HepG2 (cell line): Measurements from ENCODE around the gene GALNT1. TPM values are rescaled to one million over a fixed set of nuclear protein-coding genes. Genes with fewer than 3 reads are reported as not detected.

Experiments used
- ATAC-seq: fragments of 200-7000 bp; cut with Tn5 transposase; 3 replicates; pipeline ENCODE4 v1.9.1; 2020; ENCODE audit warnings: mild to moderate bottlenecking, moderate library complexity
- BruUV-seq: library from RNA; stranded (reverse); fragments of 400-500 nt; replicated peaks from 2 replicates; lab custom pipeline; 2021; lab: Mats Ljungman, UMichigan
- CTCF ChIA-PET: fragments of 300-600 bp; formaldehyde crosslinking; extraction: SDS; loops from one replicate; lab custom pipeline; 2021; ENCODE audit warnings: low total read pairs, inconsistent platforms, low intra/inter-chr PET ratio; lab: Yijun Ruan, JAX
- POLR2A ChIA-PET: fragments of 350-600 bp; sonication (Branson Sonifier 250); formaldehyde crosslinking; loops from one replicate; lab custom pipeline; 2020; ENCODE audit warnings: antibody characterized with exemption, inconsistent platforms; lab: Yijun Ruan, JAX
- DNase-seq: peaks from one replicate; pipeline ENCODE4 v3.0.0-alpha.2; 2015; ENCODE audit warnings: low spot score
- FAIRE-seq: peaks from 3 replicates; lab custom pipeline; 2011; peaks lifted over from hg19 to GRCh38; lab: Jason Lieb, UNC
- H2AFZ ChIP-seq: one replicate; pipeline ENCODE4 v1.6.1; 2011; ENCODE audit warnings: low read length, inconsistent platforms
- H3K27ac ChIP-seq: fragments of 300-600 bp; 3 replicates; pipeline ENCODE4 v1.8.0; 2011; ENCODE audit warnings: mixed run types, mild to moderate bottlenecking, mixed read lengths, low read length, inconsistent platforms; ENCODE audit not compliant: insufficient read depth; ENCODE audit errors: extremely low read length
- H3K27me3 ChIP-seq, 2 experiments: fragments of 200-600 bp in 1 of 2; 2 replicates in 1 of 2; 3 replicates in 1 of 2; pipeline versions ENCODE4 v1.6.0 to v1.8.0; 2011; ENCODE audit warnings: low read length in 2 of 2, mild to moderate bottlenecking in 2 of 2, moderate library complexity in 2 of 2, inconsistent platforms in 1 of 2; ENCODE audit not compliant: insufficient read depth in 2 of 2, control insufficient read depth in 1 of 2
- H3K36me3 ChIP-seq, 2 experiments: fragments of 200-600 bp in 1 of 2; replicated peaks in 1 of 2; 2 replicates in 1 of 2; 3 replicates in 1 of 2; pipeline versions ENCODE4 v1.5.1 to v1.8.0; 2011; ENCODE audit warnings: low read length in 2 of 2, inconsistent platforms in 1 of 2; ENCODE audit not compliant: insufficient read depth in 2 of 2, control insufficient read depth in 1 of 2
- H3K4me1 ChIP-seq: 2 replicates; pipeline ENCODE4 v1.5.1; 2012; ENCODE audit warnings: low read length, inconsistent platforms; ENCODE audit not compliant: insufficient read depth
- H3K4me2 ChIP-seq: 2 replicates; pipeline ENCODE4 v1.6.0; 2011; ENCODE audit warnings: low read depth, low read length, inconsistent platforms
- H3K4me3 ChIP-seq, 3 experiments: fragments of 200-600 bp in 1 of 3; sonication (generic), shearing (Covaris generic) in 1 of 3; replicated peaks in 1 of 3; 2 replicates each; pipeline ENCODE4 v1.5.1; 2011 to 2016; ENCODE audit warnings: low read length in 3 of 3, inconsistent platforms in 2 of 3, low read depth in 2 of 3, mild to moderate bottlenecking in 2 of 3, control low read depth in 1 of 3, mixed read lengths in 1 of 3; ENCODE audit not compliant: insufficient read depth in 1 of 3
- H3K79me2 ChIP-seq: one replicate; pipeline ENCODE4 v1.6.1; 2011; ENCODE audit warnings: low read length, inconsistent platforms; ENCODE audit not compliant: insufficient read depth
- H3K9ac ChIP-seq: 2 replicates; pipeline ENCODE4 v1.6.0; 2011; ENCODE audit warnings: mild to moderate bottlenecking, low read depth, low read length, inconsistent platforms; ENCODE audit not compliant: insufficient read depth
- H3K9me3 ChIP-seq: 2 replicates; pipeline ENCODE4 v1.5.1; 2012; ENCODE audit warnings: mild to moderate bottlenecking, low read length
- H4K20me1 ChIP-seq: 2 replicates; pipeline ENCODE4 v1.6.0; 2011; ENCODE audit warnings: inconsistent platforms, mild to moderate bottlenecking, low read length, moderate library complexity; ENCODE audit not compliant: insufficient read depth
- CEBPB ChIP-seq: IDR thresholded peaks from 2 replicates; pipeline ENCODE4 v1.6.1; 2011; ENCODE audit warnings: low read depth, low read length, improper control_type of control experiment, borderline replicate concordance
- ZNF3 ChIP-seq: IDR thresholded peaks from 2 replicates; pipeline ENCODE4 v1.7.0; 2017; ENCODE audit warnings: inconsistent platforms
- WGBS: methylation state at CpG from one replicate; pipeline ENCODE4 v1.1.6; 2017; ENCODE audit warnings: low lambda C conversion rate; 5-methylcytosine and 5-hydroxymethylcytosine counted together
- in situ Hi-C: cut with HindIII; loops from 2 replicates; pipeline ENCODE4 v1.10.0; 2017; ENCODE audit warnings: low pct_unique_long_range_greater_than_20kb; ENCODE audit not compliant: extremely low pct_ligation_motif_present
- intact Hi-C: fragments of 100-400 bp; cut with micrococcal nuclease; formaldehyde crosslinking; loops from one replicate; pipeline ENCODE4 v1.10.0; 2022; ENCODE audit not compliant: unreplicated experiment
- polyA plus RNA-seq, 8 experiments: library from polyadenylated mRNA; depleted of rRNA in 3 of 8; stranded (reverse) in 7 of 8; unstranded in 1 of 8; fragments of >200 nt; fragmentation: Illumina TruSeq in 4 of 8; extraction: Trizol in 4 of 8; gene quantifications; 2 replicates each; pipeline versions ENCODE4 v1.2.1 to v1.2.3, GENCODE V29; 2011 to 2016; ENCODE audit warnings: low read depth in 4 of 8, missing spikeins in 1 of 8, mixed read lengths in 1 of 8; ENCODE audit not compliant: insufficient read depth in 1 of 8
- total RNA-seq, 5 experiments: library from RNA; depleted of rRNA; stranded (reverse); fragments of >200 nt; fragmentation: Illumina TruSeq; extraction: Trizol; gene quantifications; 2 replicates each; pipeline ENCODE4 v1.2.3, GENCODE V29; 2016; ENCODE audit warnings: low read depth in 1 of 5
- TF ChIP-seq, protein P1 (sequence below): sonication (generic); formaldehyde crosslinking; IDR thresholded peaks from 2 replicates; pipeline ENCODE4 v1.4.0; 2020; ENCODE audit warnings: missing genetic modification reagents
- TF ChIP-seq, protein P2 (sequence below), 2 experiments: sonication (generic) in 1 of 2; formaldehyde crosslinking in 1 of 2; IDR thresholded peaks; 2 replicates each; pipeline versions ENCODE4 v1.5.1 to v1.6.1; 2011 to 2020; ENCODE audit warnings: borderline replicate concordance in 1 of 2, low read depth in 1 of 2, low read length in 1 of 2, mild to moderate bottlenecking in 1 of 2, missing genetic modification reagents in 1 of 2, moderate library complexity in 1 of 2
- TF ChIP-seq, protein P3 (sequence below): sonication (generic); formaldehyde crosslinking; IDR thresholded peaks from 2 replicates; pipeline ENCODE4 v1.5.0; 2020; ENCODE audit warnings: mild to moderate bottlenecking, missing genetic modification reagents, borderline replicate concordance

Gene GALNT1
- total and polyA plus RNA-seq, 2 of the 13 experiments (the other 11 are each of a cell fraction or from before 2014, with no cell fraction given) = 41.1 to 100 TPM

DNA sequence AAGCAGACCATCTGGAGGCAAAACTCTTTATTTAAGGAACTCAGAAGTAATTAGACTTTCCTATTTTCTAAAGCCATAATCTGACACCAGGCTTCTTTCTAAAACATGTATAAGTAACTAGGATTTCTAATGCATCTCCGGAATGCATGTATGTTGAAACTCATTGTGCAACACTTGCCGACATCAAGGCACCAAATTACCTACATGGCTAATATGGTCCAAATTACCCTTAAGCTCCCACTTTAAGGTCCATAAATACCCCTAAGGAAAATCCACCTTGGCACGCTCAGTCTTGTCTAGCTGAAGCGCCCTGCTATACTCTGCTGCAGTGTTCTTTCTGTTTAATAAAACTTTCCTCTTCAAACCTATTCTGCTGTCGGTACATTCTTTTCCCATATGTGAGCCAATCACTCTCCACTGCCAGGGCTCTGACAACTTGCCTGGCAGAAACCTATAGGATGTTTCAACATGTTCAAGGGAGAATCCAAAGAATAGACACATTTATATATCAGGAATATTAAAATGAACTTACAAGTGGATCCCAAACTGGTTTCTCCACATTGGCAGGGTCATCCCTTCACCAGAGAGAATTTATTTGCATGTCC, 171.9 kb downstream of the GALNT1 start:
- TF ChIP-seq, protein P1, sequence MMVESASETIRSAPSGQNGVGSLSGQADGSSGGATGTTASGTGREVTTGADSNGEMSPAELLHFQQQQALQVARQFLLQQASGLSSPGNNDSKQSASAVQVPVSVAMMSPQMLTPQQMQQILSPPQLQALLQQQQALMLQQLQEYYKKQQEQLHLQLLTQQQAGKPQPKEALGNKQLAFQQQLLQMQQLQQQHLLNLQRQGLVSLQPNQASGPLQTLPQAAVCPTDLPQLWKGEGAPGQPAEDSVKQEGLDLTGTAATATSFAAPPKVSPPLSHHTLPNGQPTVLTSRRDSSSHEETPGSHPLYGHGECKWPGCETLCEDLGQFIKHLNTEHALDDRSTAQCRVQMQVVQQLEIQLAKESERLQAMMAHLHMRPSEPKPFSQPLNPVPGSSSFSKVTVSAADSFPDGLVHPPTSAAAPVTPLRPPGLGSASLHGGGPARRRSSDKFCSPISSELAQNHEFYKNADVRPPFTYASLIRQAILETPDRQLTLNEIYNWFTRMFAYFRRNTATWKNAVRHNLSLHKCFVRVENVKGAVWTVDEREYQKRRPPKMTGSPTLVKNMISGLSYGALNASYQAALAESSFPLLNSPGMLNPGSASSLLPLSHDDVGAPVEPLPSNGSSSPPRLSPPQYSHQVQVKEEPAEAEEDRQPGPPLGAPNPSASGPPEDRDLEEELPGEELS (CRISPR knock-in tag) = no peak
- peak; percentile 74 for TF ChIP-seq CEBPB
- FAIRE-seq (no peak), ATAC-seq (no peak), DNase-seq (no peak)
- Histone ChIP-seq H3K4me3 (no peak overlapping the region), H3K9me3 (no peaks in the 10 kb centered on the region), H3K4me1 (peaks cover 12% of the 10 kb centered on the region), H4K20me1 (no peaks in the 10 kb centered on the region), H3K4me2 (no peak overlapping the region), H2AFZ (no peak overlapping the region), H3K27ac (no peak overlapping the region), H3K27me3 (peaks cover 4 to 41% of the 10 kb centered on the region in 2 experiments; a peak in 3 of 5 replicates), H3K79me2 (no peaks in the 10 kb centered on the region), H3K9ac (no peak overlapping the region), H3K36me3 (no peaks in the 10 kb centered on the region)
- 41% methylated on average over 5 of the region's 5 CpGs for WGBS
- intact Hi-C loops = loop anchor here (10.0 kb wide), 1 partner anchor 531 kb away; no protein-coding TSS in a partner anchor
- CTCF ChIA-PET = no interaction called here
- BruUV-seq = no TSS peak
- in situ Hi-C loops = no loop called here
- POLR2A ChIA-PET = no interaction called here

DNA sequence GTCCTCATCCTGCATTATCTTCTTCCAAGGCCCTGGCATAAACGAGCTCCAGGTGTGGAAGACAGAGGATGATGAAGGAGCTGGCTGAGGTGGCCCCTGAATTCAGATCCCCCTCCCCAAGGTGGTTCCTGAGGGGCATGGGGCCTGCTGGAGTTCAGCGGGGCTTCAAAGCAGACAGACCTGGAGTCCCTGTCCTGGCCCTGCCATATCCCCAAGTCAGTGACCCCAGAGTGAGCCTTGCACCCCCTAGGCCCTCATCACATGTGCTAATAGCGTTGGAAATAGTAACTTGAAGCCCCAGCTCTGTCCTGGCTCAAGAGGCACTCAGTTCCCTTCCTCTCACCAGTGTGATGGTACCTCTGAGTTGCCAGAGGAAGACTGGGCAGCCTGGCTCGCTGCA, 172.9 kb downstream of the GALNT1 start:
- no peak overlapping the region for H3K9ac ChIP-seq
- H3K27ac ChIP-seq = no peak overlapping the region
- no peaks in the 10 kb centered on the region for H3K36me3 ChIP-seq
- H3K9me3 ChIP-seq = no peaks in the 10 kb centered on the region
- peaks cover 12% of the 10 kb centered on the region for H3K4me1 ChIP-seq
- POLR2A ChIA-PET = no interaction called here
- no peak overlapping the region for H3K4me2 ChIP-seq
- intact Hi-C loops (loop anchor here (10.0 kb wide), 1 partner anchor 530 kb away; no protein-coding TSS in a partner anchor), in situ Hi-C loops (no loop called here)
- BruUV-seq = no TSS peak
- no peak for ATAC-seq
- CTCF ChIA-PET = no interaction called here
- no peak for FAIRE-seq
- peaks cover 4 to 35% of the 10 kb centered on the region in 2 experiments; a peak in 3 of 5 replicates for H3K27me3 ChIP-seq
- H4K20me1 ChIP-seq = no peaks in the 10 kb centered on the region
- 0% methylated on average over 1 of the region's 4 CpGs for WGBS
- H3K79me2 ChIP-seq = no peaks in the 10 kb centered on the region
- no peak overlapping the region for H3K4me3 ChIP-seq
- H2AFZ ChIP-seq = no peak overlapping the region
- no peak for DNase-seq
- TF ChIP-seq, protein P2, sequence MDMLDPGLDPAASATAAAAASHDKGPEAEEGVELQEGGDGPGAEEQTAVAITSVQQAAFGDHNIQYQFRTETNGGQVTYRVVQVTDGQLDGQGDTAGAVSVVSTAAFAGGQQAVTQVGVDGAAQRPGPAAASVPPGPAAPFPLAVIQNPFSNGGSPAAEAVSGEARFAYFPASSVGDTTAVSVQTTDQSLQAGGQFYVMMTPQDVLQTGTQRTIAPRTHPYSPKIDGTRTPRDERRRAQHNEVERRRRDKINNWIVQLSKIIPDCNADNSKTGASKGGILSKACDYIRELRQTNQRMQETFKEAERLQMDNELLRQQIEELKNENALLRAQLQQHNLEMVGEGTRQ (IDR thresholded peaks at IDR 0.05; ENCODE audit: low read depth, low read length) = no peak
- TF ChIP-seq, protein P2 (CRISPR knock-in tag; IDR thresholded peaks at IDR 0.05; ENCODE audit: borderline replicate concordance) = no peak
- TF ChIP-seq, protein P3, sequence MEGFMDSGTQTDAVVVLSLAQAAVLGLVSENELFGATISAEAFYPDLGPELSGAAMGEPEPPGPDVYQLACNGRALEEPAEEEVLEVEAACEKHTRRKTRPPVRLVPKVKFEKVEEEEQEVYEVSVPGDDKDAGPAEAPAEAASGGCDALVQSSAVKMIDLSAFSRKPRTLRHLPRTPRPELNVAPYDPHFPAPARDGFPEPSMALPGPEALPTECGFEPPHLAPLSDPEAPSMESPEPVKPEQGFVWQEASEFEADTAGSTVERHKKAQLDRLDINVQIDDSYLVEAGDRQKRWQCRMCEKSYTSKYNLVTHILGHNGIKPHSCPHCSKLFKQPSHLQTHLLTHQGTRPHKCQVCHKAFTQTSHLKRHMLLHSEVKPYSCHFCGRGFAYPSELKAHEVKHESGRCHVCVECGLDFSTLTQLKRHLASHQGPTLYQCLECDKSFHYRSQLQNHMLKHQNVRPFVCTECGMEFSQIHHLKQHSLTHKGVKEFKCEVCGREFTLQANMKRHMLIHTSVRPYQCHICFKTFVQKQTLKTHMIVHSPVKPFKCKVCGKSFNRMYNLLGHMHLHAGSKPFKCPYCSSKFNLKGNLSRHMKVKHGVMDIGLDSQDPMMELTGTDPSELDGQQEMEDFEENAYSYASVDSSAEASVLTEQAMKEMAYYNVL (CRISPR knock-in tag) = no peak
- TF ChIP-seq ZNF3 (CRISPR knock-in tag) = no peak
